HG02885 (cell line): Measurements from ENCODE around the gene MTHFD1L.

ENCODE experiments used
- ATAC-seq: cut with Tn5 transposase; IDR thresholded peaks from one replicate; pipeline ENCODE4 v1.9.1; 2021; ENCODE audit warnings: mild to moderate bottlenecking; ENCODE audit not compliant: unreplicated experiment, poor library complexity

Gene MTHFD1L

DNA sequence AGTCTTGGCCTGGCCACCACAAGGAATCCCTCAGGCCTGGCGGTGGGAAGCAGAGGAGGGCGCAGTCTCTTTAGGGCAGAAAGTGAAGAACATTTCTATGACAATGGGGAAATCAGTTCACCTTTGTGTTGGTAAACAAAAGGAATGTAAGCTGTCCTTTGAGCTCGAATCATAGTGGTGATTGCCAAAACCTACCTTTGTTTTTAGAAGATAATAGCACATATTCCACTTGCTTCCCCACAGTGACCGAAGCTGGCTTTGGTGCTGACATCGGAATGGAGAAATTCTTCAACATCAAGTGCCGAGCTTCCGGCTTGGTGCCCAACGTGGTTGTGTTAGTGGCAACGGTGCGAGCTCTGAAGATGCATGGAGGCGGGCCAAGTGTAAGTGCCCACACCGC is 144.1 kb downstream of the MTHFD1L start:
- no peak for ATAC-seq

DNA sequence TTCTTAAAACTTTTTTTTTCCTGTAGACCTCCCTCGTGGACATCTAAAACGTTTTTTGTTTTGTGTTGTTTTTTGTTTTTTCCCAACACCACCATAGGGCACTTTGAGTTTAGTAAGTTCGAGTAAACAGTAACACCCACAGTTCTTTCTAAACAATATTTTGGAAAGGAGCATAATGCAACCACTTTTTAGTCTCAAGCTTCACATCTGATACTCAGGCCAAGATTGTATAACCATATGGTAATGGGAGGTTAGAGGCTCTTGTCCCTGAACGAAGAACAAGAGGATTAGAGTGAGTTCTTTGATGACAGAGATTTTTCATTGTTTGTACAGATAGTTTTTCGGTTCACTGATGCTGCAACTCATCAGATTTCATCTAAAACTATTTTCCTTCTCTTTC is 144.6 kb downstream of the MTHFD1L start:
- ATAC-seq = no peak

DNA sequence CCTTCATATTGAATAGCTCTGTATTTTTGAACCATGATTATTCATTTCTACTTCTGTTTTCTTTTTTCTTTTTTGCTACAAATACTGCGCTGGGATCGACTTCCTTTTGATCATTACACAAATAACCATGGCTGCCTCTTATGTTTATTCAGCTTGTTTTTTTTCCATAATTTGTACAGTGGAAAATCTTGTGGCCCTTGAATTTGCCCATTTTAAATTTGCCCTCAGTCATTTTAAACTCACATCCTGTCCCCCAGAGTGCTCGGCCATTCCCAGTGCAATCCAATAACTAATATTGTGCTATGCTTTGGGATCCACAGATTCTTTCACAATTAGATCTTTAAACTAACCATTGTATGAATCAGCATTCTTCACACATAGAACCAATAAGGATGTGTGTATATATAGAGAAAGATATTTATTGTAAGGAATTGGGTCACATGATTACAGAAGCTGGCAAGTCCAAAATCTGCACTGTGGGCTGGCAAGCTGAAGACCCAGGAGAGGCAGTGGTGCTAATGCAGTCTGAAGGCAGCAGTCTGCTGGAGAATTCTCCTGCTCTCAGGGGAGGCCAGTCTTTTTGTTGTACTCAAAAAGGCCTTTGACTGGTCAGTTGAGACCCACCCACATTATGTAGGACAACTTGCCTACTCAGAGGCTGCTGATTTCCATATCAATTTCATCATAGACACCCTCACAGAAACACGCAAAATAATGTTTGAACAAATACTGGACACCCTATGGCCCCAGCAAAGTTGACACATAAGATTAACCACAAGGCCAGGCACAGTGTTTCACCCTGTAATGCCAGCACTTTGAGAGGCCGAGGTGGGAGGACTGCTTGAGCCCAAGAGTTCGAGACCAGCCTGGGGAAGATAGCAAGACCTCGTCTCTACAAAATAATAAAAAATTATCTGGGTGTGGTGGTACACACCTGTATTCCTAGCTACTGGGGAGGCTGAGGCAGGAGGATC is 147.1 kb downstream of the MTHFD1L start:
- no peak for ATAC-seq

DNA sequence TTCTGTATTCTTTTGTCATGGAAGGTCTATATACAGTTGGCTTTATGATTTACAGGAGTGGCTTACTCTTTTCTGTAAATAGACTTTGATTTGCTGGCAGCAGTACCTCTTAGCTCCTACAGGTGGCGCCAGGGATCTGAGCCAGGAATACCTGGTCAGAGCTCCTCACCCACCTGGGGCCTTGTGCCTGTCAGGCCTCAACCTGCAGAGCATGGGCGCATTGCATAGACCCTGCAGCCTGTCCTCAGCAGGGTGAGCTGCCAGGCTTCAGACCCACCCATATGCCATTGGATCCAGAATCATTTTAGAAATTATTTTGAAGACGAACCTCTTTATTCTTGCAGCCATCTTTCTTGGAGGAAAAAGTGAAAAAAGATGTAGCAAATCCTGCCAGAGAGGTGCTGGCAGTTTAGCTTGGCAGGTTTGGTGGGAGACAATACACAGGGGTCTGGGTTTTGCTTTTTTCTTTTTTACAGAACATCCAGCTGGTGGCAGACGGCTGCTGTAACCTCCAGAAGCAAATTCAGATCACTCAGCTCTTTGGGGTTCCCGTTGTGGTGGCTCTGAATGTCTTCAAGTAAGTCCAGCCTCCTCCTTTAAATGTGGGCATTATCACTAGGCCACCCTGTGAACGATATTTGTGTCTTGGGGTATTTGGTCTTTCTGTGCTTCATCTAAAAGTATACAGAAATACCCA is 149.1 kb downstream of the MTHFD1L start:
- peak; percentile 66 for ATAC-seq

DNA sequence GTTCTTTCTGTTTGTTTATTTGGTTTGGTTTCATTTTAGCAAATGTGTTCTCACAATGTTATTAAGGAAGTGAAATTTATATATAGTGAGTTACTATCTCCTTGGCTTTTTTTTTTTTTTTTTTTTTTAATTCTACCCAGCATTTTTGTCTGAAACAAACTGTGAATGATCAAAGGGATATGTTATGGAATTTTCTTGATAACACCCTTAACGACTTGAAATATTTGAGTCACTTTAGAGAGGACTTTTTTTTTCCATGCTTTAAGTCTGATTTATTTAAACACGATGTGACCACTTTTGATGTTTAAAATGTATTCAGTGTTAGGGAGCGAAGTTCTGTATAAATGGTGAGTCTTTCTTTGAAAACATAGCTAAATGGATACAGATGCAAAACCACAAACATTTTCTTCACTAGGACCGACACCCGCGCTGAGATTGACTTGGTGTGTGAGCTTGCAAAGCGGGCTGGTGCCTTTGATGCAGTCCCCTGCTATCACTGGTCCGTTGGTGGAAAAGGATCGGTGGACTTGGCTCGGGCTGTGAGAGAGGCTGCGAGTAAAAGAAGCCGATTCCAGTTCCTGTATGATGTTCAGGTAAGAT is 149.7 kb downstream of the MTHFD1L start:
- ATAC-seq = no peak

DNA sequence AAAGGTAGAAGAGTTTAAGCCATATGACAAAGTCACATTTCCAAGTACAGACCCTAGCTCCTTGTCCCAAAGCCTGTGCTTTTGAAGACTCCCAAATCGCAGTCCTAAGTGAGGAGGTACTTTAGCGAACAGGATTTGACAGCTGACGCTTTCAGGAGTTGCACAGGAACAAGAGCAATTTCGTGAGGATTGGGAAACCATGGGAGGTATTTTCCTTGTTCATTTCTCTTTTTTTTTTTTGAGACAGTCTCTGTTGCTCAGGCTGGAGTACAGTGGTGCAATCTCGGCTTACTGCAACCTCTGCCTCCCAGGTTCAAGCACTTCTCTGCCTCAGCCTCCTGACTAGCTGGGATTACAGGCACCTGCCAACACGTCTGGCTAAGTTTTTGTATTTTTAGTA is 150.6 kb downstream of the MTHFD1L start:
- no peak for ATAC-seq

DNA sequence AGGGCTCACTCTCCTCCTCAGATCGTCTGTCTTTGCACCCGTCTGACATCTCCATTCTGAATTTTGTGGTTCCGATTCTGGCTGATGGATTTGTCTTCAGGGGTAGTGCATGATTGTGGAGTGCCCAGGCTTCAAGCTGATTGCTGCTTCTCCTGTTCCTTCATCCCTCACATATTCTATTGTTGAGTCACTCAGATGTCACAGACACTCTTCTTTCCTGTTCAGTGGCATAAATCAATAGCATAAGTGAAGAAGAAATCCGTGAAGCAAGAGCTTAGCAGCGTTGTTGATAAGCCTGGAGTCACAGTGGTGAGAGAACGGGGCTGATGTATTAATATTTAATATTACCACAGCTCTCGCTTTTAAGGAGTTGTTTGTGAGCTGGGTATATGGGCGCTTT is 152.5 kb downstream of the MTHFD1L start:
- ATAC-seq = no peak

DNA sequence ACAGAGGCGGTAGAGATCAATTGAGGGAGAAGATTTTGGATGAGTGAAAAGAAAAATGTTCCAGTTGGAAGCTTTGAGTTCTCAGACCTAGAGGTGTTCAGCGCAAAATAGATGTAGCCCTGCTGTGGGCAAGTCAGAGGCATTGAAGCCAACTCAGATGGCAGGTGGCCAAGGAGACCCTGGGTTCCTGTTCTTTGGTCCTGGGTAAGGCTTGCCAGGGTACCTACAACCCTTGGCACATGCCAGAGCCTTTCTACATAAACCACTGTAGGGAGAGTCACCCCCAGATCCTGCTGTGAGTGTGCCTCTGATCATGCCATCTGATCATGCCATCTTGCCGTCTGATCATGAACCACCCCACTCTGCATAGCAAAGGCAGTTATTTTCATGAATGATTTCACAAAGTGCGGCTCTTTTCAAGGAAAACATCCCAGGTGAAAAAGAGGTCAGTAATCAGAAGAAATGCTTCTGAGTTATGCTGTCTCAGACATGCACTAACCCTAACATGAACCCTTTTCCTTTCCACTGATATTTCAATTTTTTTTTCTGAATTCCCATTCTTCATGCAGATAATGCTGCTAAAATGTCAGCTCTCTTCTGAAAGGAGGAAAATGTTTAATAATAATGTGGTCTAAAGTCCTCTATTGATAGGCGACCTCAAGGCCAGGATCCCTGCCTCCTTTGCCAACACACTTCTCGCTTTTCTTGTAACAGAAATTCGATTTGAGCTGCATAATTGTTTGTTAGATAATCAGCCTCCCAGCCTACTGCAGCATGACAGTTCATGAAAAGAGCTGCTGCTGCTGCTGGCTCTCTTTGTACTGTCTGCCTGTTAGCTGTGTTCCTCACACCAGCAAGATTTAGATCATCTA is 153.6 kb downstream of the MTHFD1L start:
- ATAC-seq = no peak

DNA sequence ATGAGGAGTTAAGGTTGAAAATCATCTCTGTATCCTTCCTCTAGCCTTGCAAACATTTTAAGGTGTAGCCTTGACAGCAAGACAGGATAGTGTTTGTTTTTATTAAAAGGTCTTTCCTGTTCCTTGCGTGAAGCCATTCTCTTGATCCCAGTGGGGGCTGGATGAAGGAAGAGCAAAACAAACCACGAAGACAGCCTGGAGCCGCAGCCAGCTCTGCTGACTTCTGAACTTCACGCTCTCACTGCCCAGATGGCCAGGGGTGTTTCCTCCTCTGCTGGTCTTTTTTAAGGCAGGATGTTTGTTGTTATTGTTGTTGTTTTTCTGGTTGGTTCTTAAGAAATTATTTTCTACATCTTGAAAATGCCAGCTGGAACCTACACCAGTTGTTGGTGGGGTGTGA is 156.4 kb downstream of the MTHFD1L start:
- ATAC-seq = no peak

DNA sequence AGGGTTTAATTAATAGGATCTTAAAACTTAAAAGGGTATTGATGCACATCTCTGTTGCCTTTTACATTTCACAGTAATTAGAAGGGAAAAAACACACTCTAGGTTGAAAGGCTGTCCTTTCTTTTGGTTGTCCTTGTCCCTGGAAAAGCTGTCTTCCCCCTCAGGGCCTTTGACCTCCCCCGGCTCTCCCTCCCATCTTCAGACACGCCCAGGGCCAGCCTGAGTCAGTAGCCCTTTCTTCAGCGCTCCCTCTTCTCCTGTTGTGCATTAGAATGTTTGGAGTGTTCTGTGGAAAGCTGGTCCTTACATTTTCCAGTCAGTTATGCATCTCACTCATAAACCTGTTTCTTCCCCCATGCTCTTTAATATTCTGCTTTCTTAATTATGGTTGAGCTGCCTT is 157.0 kb downstream of the MTHFD1L start:
- ATAC-seq = no peak

DNA sequence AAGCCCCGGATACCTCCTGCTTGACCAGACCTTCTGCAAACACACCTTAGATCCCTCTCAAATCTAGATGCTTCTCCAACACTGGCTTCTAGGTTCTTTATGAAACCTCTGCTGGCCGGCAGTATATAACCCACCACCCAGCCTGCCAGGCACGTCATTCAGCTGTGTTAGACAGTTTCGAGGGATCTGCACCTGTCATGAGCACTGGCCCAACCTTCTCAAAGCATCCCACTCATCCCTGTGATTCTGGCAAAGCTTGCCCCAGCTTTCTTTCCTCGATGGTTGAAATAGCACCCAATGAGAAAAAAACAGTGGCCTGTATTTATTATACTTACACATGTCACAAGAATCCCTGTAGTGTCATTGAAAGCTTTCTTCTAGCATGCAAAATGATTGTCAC is 157.8 kb downstream of the MTHFD1L start:
- ATAC-seq = no peak

DNA sequence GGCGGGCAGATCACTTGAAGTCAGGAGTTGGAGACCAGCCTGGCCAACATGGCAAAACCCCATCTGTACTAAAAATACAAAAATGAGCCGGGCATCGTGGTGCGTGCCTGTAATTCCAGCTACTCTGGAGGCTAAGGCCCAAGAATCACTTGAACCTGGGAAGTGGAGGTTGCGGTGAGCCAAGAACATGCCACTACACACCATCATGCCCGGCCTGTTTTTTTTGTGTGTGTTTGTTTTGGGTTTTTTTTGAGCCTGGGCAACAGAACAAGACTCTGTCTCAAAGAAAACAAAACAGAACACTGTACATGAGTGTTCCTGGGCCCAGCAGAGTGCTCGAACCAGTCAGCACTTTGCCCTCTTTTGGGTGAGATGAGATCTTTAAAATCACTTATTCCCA is 159.1 kb downstream of the MTHFD1L start:
- no peak for ATAC-seq

DNA sequence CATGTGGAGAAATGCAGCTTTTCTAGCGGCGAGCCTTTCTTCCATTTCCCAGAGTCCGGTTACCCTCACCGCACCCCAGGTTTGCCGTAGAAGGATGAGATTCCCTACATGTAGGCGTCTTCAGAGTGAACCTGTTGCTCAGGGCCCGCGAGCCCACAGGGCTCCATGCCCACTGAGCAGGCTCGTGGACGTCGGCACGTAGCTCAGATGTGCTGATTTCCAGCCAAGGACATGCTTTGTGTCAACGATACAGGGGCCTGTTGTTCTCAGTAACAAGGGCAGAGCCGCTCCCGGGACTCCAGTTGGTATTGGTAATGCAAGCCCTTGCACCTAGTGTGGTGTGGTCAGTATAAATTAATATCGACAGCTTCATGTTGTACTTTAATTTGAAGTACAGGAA is 159.6 kb downstream of the MTHFD1L start:
- no peak for ATAC-seq

DNA sequence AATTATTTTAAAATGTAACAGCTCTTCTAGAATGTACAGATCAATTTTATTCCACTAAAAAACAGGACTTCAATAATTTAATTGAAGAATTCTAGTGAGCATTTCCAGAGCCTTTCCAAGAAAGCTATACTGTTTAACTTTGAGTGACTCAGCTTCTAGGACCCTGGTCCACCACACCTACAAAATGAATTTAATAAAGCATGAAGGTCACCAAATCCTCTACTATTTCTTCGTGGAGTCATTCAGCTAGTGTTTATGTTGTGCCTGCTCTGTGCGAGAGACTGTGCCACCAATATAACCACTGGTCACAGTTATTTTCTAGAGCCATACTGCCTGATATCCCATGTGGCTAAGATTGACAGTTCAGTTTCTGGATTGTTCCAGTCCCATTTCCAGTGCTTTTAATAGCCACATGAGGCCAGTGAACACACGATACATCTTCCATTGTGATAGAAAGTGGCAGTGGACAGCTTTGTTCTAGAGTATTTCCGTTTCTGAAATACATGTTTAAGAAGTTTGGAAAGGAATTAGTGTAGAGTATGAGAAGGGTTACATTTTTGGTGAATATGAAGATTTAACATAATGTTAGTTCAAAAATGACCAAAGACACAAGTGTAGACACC is 160.7 kb downstream of the MTHFD1L start:
- ATAC-seq = no peak

DNA sequence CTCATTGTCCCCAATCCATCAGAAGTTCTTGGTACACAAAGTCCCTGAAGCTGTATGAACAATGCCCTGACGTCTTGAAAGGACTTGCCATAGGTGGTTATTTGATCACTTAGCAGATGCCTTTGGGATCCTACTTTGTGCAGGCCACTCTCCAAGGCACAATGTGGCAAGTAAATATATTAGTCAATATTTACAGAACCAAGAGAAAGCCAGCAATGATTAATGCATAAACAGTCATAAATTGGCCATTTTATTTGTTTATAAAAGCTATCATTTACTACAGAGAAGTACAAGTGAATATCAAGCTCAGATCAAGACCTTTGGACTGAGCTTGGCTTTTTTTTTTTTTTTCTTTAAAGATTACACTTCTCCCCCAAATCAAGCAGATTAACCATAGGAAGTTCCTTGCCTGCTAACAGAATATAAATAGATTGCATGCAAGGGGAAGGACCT is 161.8 kb downstream of the MTHFD1L start:
- no peak for ATAC-seq

DNA sequence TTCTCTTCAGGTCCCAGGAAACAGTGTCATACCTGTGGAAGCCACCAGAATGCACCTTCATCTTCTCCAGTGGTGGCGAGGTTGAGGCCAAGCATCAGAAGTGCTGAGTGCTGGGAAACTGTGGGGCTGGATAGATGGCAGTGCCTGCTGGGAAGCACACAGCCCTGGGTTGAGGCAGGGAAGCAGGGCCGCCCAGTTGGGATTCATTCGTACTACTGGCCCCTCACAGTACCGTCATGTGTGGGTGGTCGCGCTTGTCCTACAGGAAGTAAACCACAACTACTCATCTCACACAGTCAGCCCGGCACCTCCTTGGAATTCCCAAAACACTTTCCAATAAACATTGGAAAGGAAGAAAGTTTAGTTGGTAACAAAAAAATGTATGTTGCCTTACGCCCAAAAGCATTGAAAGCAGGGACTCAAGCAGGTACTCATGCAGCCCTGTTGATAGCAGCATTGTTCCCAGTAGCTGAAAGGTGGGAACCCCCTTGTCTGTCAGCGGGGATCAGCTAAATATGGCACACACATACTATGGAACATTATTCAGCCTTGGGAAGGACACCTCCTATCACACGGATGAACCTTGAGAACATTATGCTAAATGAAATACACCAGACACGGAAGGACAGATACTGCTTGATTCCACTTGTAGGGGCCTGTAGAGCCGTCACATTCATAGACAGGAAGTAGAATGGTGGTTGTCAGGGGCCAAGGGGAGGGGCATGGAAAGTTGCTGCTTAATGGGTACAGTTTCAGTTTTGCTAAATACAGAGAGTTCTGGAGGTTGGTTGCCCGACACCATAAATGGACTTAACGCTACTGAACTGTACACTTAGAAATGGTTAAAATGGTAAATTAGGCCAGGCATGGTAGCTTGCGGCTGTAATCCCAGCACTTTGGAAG is 162.7 kb downstream of the MTHFD1L start:
- no peak for ATAC-seq

DNA sequence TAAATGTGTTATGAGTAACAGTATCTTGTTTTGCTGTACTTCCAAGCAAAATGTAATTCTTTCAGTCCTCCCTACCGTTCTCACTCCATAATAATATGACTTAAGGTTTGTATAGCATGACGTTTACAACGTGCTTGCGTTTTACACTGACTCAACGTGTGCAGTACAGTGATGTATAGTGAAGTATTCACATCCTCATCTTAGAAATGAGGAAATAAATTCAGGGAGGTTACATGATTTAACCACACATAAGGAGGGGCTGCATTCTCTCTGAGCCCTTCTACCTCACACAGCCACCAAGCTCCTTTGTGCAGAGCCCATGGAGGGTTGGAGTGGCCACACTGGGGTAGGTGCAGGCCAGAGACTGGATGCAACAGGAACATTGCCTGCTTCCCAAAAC is 164.5 kb downstream of the MTHFD1L start:
- ATAC-seq = no peak

DNA sequence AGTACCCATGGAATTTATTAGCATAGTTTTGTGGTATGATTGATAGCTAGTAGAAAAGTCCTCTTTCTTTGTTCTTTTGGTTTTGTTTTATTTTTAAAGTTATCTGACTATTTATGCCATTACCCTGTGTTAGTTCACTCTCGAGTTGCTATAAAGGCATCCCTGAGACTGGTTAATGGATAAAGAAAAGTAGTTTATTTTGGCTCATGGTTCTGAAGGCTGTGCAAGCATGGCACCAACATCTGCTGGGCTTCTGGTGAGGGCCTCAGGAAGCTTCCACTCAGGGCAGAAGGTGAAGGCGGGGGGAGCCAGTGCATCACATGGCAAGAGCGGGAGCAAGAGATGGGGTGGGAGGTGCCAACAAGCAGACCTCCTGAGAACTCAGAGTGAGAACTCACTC is 166.5 kb downstream of the MTHFD1L start:
- no peak for ATAC-seq
